OCI-LY3 (cell line): ENCODE results near the gene RPP25L.

Source experiments
- H2AFZ ChIP-seq: fragments of 200-600, 300-600 bp; shearing (Covaris generic); 2 replicates; pipeline ENCODE4 v1.6.0; 2014; ENCODE audit warnings: antibody characterized with exemption, low read depth, low read length
- H3K27ac ChIP-seq: fragments of 200-600, 300-600 bp; sonication (generic); 2 replicates; pipeline ENCODE4 v1.5.1; 2014; ENCODE audit warnings: mild to moderate bottlenecking, low read length, moderate library complexity, mixed read lengths
- H3K27me3 ChIP-seq: fragments of 200-600, 300-600 bp; sonication (generic); 2 replicates; pipeline ENCODE4 v1.6.1; 2014; ENCODE audit warnings: low read depth, low read length, mixed read lengths
- H3K36me3 ChIP-seq: fragments of 200-600, 300-600 bp; sonication (generic); replicated peaks from 2 replicates; pipeline ENCODE3; 2014; ENCODE audit warnings: low read depth, low read length, mixed read lengths
- H3K4me1 ChIP-seq: fragments of 300-600, 200-600 bp; sonication (generic); 2 replicates; pipeline ENCODE4 v1.6.1; 2014; ENCODE audit warnings: low read length, mixed read lengths
- H3K4me2 ChIP-seq: fragments of 200-600, 300-600 bp; sonication (generic); 2 replicates; pipeline ENCODE4 v1.6.1; 2014; ENCODE audit warnings: low read length, mixed read lengths
- H3K4me3 ChIP-seq: fragments of 300-600, 200-600 bp; sonication (generic); 2 replicates; pipeline ENCODE4 v1.5.1; 2014; ENCODE audit warnings: antibody characterized with exemption, mild to moderate bottlenecking, low read length, moderate library complexity
- H3K79me2 ChIP-seq: fragments of 300-600, 200-600 bp; shearing (Covaris generic); 2 replicates; pipeline ENCODE4 v1.6.1; 2014; ENCODE audit warnings: mild to moderate bottlenecking, low read length, mixed read lengths
- H3K9ac ChIP-seq: fragments of 300-600, 200-600 bp; shearing (Covaris generic); 2 replicates; pipeline ENCODE4 v1.6.0; 2014; ENCODE audit warnings: mild to moderate bottlenecking, low read length, moderate library complexity
- H3K9me3 ChIP-seq: fragments of 200-600, 300-600 bp; shearing (Covaris generic); 2 replicates; pipeline ENCODE4 v1.6.1; 2014; ENCODE audit warnings: low read length, mixed read lengths; ENCODE audit not compliant: insufficient read depth
- H4K20me1 ChIP-seq: fragments of 200-600, 300-600 bp; sonication (generic); 2 replicates; pipeline ENCODE4 v1.6.1; 2016; ENCODE audit warnings: low read length, mixed read lengths; ENCODE audit not compliant: insufficient read depth
- CTCF ChIP-seq: fragments of 200-600, 300-600 bp; sonication (generic); IDR thresholded peaks from 2 replicates; pipeline ENCODE4 v1.5.1; 2014; ENCODE audit warnings: antibody characterized with exemption, low read length, low read depth
- EZH2phosphoT487 ChIP-seq: fragments of 200-600 bp; shearing (Covaris generic); IDR thresholded peaks from 2 replicates; pipeline ENCODE4 v1.6.1; 2018; ENCODE audit warnings: antibody characterized with exemption, mixed run types, low read depth

RPP25L gene

DNA sequence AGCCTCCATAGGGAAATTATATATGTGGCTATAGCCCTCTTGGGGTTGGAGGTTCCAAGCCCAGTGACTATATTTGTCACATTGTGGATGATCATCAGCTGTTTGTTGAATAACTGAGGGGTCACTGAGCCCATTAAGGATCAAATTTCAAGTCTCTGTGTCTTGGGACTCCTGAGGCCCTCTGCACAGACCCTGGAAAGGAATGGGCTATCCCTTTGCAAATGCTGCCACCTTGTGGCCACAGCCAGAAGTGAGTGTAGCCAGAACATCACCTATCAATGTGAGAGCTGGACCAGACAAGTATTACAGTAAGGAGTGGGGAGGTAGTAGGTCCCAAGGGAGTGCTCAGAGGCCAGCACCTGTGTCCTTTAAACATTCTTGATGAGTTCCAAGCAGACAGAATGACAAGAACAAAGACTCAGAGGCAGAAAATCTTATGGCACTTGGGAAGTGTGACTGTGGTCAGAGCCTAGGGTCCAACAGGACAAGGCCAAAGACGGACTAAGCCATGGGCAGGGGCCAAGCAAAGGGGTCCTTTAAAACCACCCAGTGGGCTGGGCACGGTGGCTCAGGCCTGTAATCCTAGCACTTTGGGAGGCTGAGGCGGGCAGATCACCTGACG lies 8.2 kb downstream of the RPP25L start:
- TF ChIP-seq EZH2phosphoT487 (no peak), CTCF (peak; percentile 97)
- Histone ChIP-seq H2AFZ (no peak overlapping the region), H3K9ac (no peak overlapping the region)

DNA sequence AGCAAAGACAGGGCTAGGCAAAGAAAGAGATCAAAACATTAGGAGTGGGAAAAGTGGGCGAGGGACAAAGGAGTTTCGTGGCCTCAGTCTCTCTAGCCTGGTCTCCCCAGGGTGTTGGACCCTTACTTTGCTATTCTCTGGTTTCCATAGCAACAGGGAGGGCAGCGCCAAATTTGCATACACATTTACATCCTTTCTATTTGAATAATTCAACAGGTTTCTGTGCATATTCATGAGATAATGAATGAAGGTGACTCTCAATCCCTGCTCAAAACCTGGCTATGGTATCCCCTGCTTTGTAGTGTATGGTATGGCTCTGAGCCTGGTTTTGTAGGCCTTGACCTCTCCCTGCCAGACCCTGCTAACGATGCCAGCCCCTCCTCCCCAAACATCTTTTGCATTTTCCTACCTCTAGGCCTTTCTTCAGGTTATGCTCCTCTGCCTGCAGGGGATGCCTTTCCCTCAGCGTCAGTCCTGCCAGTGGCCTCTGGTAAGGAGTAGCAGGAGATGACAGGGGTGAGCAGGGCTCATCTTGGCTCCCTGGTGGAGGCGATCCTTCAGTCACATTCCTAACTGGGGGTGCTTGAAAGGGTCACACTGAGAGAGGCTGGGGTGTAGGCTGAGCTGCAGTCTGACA lies 9.8 kb downstream of the RPP25L start:
- Histone ChIP-seq H3K4me2 (no peak overlapping the region), H4K20me1 (no peaks in the 10 kb centered on the region), H3K4me1 (no peaks in the 10 kb centered on the region), H2AFZ (no peak overlapping the region), H3K9me3 (no peaks in the 10 kb centered on the region), H3K36me3 (no peaks in the 10 kb centered on the region), H3K27ac (no peak overlapping the region), H3K27me3 (peaks cover 8% of the 10 kb centered on the region), H3K4me3 (no peak overlapping the region), H3K9ac (no peak overlapping the region), H3K79me2 (no peaks in the 10 kb centered on the region)
- TF ChIP-seq EZH2phosphoT487 (no peak), CTCF (no peak)

More for the DNA sequence above, 8.2 kb downstream of the RPP25L start:
- Histone ChIP-seq H3K36me3 (no peaks in the 10 kb centered on the region), H3K4me2 (no peak overlapping the region), H3K9me3 (no peaks in the 10 kb centered on the region), H4K20me1 (no peaks in the 10 kb centered on the region), H3K4me3 (no peak overlapping the region), H3K27ac (no peak overlapping the region), H3K4me1 (no peaks in the 10 kb centered on the region), H3K79me2 (no peaks in the 10 kb centered on the region), H3K27me3 (peaks cover 8% of the 10 kb centered on the region; the same call in 1 of the 2 replicates)

DNA sequence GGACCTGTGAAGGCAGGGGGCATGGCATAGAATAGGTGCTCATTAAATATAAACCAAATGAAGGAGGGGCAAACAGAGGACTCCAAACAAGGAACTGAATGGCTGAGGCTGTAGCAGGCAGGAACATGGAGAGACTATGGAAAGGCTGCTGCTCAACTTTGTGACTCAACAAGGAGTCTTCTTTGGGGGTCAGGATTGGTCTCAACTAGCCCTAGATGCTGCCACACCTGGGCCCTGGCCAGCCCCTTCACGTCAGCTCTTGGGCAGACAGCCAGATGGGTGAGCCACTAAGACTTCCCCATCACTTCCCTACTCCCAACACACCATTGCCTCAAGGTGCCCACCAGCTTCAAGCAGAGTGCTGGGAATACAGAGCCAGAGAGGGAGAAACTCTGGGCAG lies 11.0 kb downstream of the RPP25L start:
- no peak overlapping the region for H2AFZ ChIP-seq
- no peaks in the 10 kb centered on the region for H3K9me3 ChIP-seq
- H3K9ac ChIP-seq, result no peak overlapping the region
- H3K4me2 ChIP-seq, result no peak overlapping the region
- H4K20me1 ChIP-seq, result no peaks in the 10 kb centered on the region
- no peaks in the 10 kb centered on the region for H3K79me2 ChIP-seq
- no peak overlapping the region for H3K4me3 ChIP-seq
- no peak overlapping the region for H3K27ac ChIP-seq
- H3K4me1 ChIP-seq, result no peaks in the 10 kb centered on the region
- no peak for TF ChIP-seq EZH2phosphoT487
- TF ChIP-seq CTCF, result no peak
- H3K27me3 ChIP-seq, result peaks cover 8% of the 10 kb centered on the region
- no peaks in the 10 kb centered on the region for H3K36me3 ChIP-seq

- no peaks in the 10 kb centered on the region; the same call in 1 of the 2 replicates for H3K27me3 ChIP-seq
- no peak for TF ChIP-seq EZH2phosphoT487
- no peak for TF ChIP-seq CTCF
- H4K20me1 ChIP-seq, result no peaks in the 10 kb centered on the region
- H2AFZ ChIP-seq, result no peak overlapping the region
- no peaks in the 10 kb centered on the region for H3K36me3 ChIP-seq
- no peak overlapping the region for H3K4me3 ChIP-seq
- no peak overlapping the region for H3K9ac ChIP-seq
- H3K4me2 ChIP-seq, result no peak overlapping the region
- no peak overlapping the region for H3K27ac ChIP-seq
- no peaks in the 10 kb centered on the region for H3K79me2 ChIP-seq
- H3K4me1 ChIP-seq, result no peaks in the 10 kb centered on the region
- no peaks in the 10 kb centered on the region for H3K9me3 ChIP-seq
These were observed 12.4 kb downstream of the RPP25L start for GRCh38 chr9:34599546-34599945.
